ENCODE measurements around the gene SGSM1.

The SGSM1 gene

DNA sequence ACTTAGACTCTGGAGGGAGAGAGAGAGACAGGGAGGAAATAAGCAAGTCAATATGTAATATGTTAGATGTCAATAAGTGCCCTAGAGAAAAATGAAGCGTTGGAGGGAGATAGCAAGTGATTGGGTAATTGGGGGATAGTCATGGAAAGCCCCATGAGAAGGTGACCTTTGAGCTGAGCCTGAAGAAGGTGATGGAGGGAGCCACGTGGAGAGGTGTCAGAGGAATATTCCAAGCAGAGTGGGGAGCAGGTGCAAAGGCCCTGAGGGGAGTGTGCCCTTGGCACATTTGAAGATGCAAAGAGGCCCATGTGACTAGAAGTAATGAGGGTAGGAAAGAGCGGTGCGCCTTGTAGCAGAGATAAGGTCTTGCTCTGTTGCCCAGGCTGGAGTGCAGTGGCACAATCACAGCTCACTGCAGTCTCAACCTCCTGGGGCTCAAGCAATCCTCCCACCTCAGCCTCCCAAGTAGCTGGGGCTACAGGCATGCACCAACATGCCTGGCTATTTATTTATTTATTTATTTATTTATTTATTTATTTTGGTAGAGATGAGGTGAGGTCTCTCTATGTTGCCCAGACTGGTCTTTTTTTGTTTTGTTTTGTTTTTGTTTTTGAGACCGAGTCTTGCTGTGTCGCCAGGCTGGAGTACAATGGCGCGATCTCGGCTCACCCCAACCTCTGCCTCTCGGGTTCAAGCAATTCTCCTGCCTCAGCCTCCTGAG lies 138.4 kb downstream of the SGSM1 start:
- Histone ChIP-seq H3K14ac (ENCODE audit: low read length) (no peak overlapping the region), H3K4me2 (ENCODE audit: low read length) (no peak overlapping the region), H3K23ac (ENCODE audit: low read length) (no peak overlapping the region), H3K9me3 (ENCODE audit: insufficient read depth, low read depth, low read length) (peaks cover 3% of the 10 kb centered on the region), H3K79me1 (ENCODE audit: low read length) (no peaks in the 10 kb centered on the region), H3K4me3 (ENCODE audit: low read depth, low read length) (peak overlapping the region; percentile 34), H2AFZ (ENCODE audit: insufficient read depth, low read length, poor library complexity) (no peak overlapping the region), H4K91ac (ENCODE audit: low read depth, low read length) (no peak overlapping the region), H2BK120ac (ENCODE audit: insufficient read depth, low read length, poor library complexity) (no peak overlapping the region), H3K79me2 (ENCODE audit: control insufficient read depth, insufficient read depth, low read length, poor library complexity) (no peaks in the 10 kb centered on the region), H3K27ac (ENCODE audit: low read depth, low read length) (no peak overlapping the region), H3K9ac (ENCODE audit: low read length) (no peak overlapping the region), H4K8ac (ENCODE audit: low read depth, low read length) (no peak overlapping the region), H3K36me3 (ENCODE audit: control insufficient read depth in 1 of 2, insufficient read depth in 2 of 2, low read length in 2 of 2) (no peaks in the 10 kb centered on the region), H3K4ac (ENCODE audit: low read depth, low read length) (no peak overlapping the region), H2BK5ac (ENCODE audit: low read depth, low read length, poor library complexity) (no peak overlapping the region), H3K18ac (ENCODE audit: low read length) (no peak overlapping the region), H3K27me3 (ENCODE audit: insufficient read depth, low read length) (no peaks in the 10 kb centered on the region), H2AK5ac (ENCODE audit: low read length) (no peak overlapping the region), H2BK12ac (ENCODE audit: low read length) (no peak overlapping the region), H3K4me1 (ENCODE audit: control insufficient read depth in 1 of 2, insufficient read depth in 2 of 2, low read length in 2 of 2) (peaks cover 4 to 7% of the 10 kb centered on the region in 2 experiments), H4K12ac (ENCODE audit: low read depth, low read length) (no peak overlapping the region)
- WGBS (ENCODE audit: extremely low coverage, insufficient coverage, insufficient read length) = no CpG with 5 or more reads among the region's 10 CpGs
- DNase-seq = no peak

DNA sequence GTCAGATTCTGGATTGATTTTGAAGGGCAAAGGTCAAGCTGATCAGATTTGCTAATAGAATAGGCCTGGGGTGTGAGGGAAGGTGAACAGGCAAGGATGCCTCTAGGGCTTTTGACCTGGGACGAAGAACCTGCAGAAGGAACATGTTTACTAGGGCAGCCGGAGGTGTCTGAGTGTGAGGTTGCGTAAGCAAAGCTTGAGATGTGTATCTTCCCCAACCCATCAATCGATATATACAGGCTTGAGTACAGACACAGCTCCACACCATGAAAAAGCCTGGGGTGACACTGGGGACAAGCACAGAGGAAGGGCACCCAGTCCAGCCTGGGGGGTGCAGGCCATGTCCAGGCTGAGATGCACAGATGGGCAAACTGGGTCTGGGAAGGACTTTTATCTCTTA lies 139.4 kb downstream of the SGSM1 start:
- no peaks in the 10 kb centered on the region for H3K36me3 ChIP-seq (ENCODE audit: control insufficient read depth in 1 of 2, insufficient read depth in 2 of 2, low read length in 2 of 2)
- H3K4me3 ChIP-seq (ENCODE audit: low read depth, low read length) = no peak overlapping the region
- H3K9me3 ChIP-seq (ENCODE audit: insufficient read depth, low read depth, low read length) = peaks cover 3% of the 10 kb centered on the region
- H2BK5ac ChIP-seq (ENCODE audit: low read depth, low read length, poor library complexity) = no peak overlapping the region
- peak in 1 of 2 donors; percentile 50 for DNase-seq
- no peak overlapping the region for H3K18ac ChIP-seq (ENCODE audit: low read length)
- peaks cover 4 to 10% of the 10 kb centered on the region in 2 experiments for H3K4me1 ChIP-seq (ENCODE audit: control insufficient read depth in 1 of 2, insufficient read depth in 2 of 2, low read length in 2 of 2)
- H3K79me1 ChIP-seq (ENCODE audit: low read length) = no peaks in the 10 kb centered on the region
- no peak overlapping the region for H3K4ac ChIP-seq (ENCODE audit: low read depth, low read length)
- H3K79me2 ChIP-seq (ENCODE audit: control insufficient read depth, insufficient read depth, low read length, poor library complexity) = no peaks in the 10 kb centered on the region
- no peak overlapping the region for H3K4me2 ChIP-seq (ENCODE audit: low read length)
- no peak overlapping the region for H3K27ac ChIP-seq (ENCODE audit: low read depth, low read length)
- no peak overlapping the region for H4K12ac ChIP-seq (ENCODE audit: low read depth, low read length)
- no peak overlapping the region for H3K9ac ChIP-seq (ENCODE audit: low read length)
- no peak overlapping the region for H4K8ac ChIP-seq (ENCODE audit: low read depth, low read length)
- WGBS (ENCODE audit: extremely low coverage, insufficient coverage, insufficient read length) = no CpG with 5 or more reads among the region's 4 CpGs
- H4K91ac ChIP-seq (ENCODE audit: low read depth, low read length) = no peak overlapping the region
- H2BK120ac ChIP-seq (ENCODE audit: insufficient read depth, low read length, poor library complexity) = no peak overlapping the region
- no peak overlapping the region for H2AFZ ChIP-seq (ENCODE audit: insufficient read depth, low read length, poor library complexity)
- no peak overlapping the region for H2BK12ac ChIP-seq (ENCODE audit: low read length)
- H3K27me3 ChIP-seq (ENCODE audit: insufficient read depth, low read length) = no peaks in the 10 kb centered on the region
- no peak overlapping the region for H2AK5ac ChIP-seq (ENCODE audit: low read length)
- H3K23ac ChIP-seq (ENCODE audit: low read length) = no peak overlapping the region
- H3K14ac ChIP-seq (ENCODE audit: low read length) = no peak overlapping the region

DNA sequence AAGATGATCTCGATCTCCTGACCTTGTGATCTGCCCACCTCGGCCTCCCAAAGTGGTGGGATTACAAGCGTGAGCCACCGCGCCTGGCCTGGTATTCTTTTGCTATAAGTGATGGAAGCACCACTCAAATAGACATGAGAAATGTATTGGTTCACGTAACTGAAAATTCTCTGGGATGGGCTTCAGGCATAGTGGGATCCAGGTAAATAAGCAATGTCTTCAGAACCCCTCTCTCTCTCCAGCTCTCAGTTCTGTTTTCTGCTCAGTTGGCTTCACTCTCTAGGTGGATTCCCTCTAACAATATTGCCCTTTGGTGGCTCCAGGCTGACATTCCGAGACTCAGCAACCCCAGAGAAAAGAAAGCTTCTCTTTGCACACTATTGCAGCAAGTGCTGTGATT lies 141.4 kb downstream of the SGSM1 start:
- H3K36me3 ChIP-seq (ENCODE audit: control insufficient read depth in 1 of 2, insufficient read depth in 2 of 2, low read length in 2 of 2) = no peaks in the 10 kb centered on the region

DNA sequence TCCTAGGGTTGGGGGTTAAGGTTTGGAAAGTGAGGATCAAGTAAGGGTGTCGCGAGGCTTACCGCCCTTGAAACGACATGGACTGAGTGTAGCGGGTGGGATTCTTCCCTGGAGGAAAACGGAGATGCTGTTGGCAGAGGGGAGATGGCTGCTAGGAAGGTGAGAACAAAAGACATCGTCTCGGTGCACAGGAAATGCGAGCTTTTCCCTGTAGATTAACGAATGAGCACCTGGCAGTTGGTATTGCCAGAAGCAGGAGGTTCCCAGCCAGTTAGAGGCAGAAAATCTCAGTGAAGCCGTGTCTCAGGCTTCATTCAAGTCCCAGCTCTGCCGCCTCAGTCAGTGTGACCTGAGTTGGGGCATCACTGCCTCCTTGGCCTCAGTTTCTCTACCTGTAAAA lies 141.9 kb downstream of the SGSM1 start:
- no peak overlapping the region for H3K27ac ChIP-seq (ENCODE audit: low read depth, low read length)
- no peak overlapping the region for H2AK5ac ChIP-seq (ENCODE audit: low read length)

More for the DNA sequence above, 141.4 kb downstream of the SGSM1 start:
- Histone ChIP-seq H3K4me2 (ENCODE audit: low read length) (no peak overlapping the region), H2AK5ac (ENCODE audit: low read length) (no peak overlapping the region), H3K18ac (ENCODE audit: low read length) (no peak overlapping the region), H4K8ac (ENCODE audit: low read depth, low read length) (no peak overlapping the region), H2BK12ac (ENCODE audit: low read length) (no peak overlapping the region), H3K27me3 (ENCODE audit: insufficient read depth, low read length) (no peaks in the 10 kb centered on the region), H4K12ac (ENCODE audit: low read depth, low read length) (no peak overlapping the region), H3K4me3 (ENCODE audit: low read depth, low read length) (no peak overlapping the region), H3K23ac (ENCODE audit: low read length) (no peak overlapping the region), H3K14ac (ENCODE audit: low read length) (no peak overlapping the region), H3K4me1 (ENCODE audit: control insufficient read depth in 1 of 2, insufficient read depth in 2 of 2, low read length in 2 of 2) (peaks cover 4 to 11% of the 10 kb centered on the region in 2 experiments), H2BK5ac (ENCODE audit: low read depth, low read length, poor library complexity) (no peak overlapping the region), H2AFZ (ENCODE audit: insufficient read depth, low read length, poor library complexity) (no peak overlapping the region), H3K9me3 (ENCODE audit: insufficient read depth, low read depth, low read length) (peaks cover 3% of the 10 kb centered on the region), H4K91ac (ENCODE audit: low read depth, low read length) (no peak overlapping the region), H3K27ac (ENCODE audit: low read depth, low read length) (no peak overlapping the region), H3K4ac (ENCODE audit: low read depth, low read length) (no peak overlapping the region), H3K79me1 (ENCODE audit: low read length) (peaks cover 3% of the 10 kb centered on the region), H3K79me2 (ENCODE audit: control insufficient read depth, insufficient read depth, low read length, poor library complexity) (peaks cover 2% of the 10 kb centered on the region), H3K9ac (ENCODE audit: low read length) (no peak overlapping the region), H2BK120ac (ENCODE audit: insufficient read depth, low read length, poor library complexity) (no peak overlapping the region)
- no peak for DNase-seq
- no CpG with 5 or more reads among the region's 7 CpGs for WGBS (ENCODE audit: extremely low coverage, insufficient coverage, insufficient read length)

More for the DNA sequence above, 141.9 kb downstream of the SGSM1 start:
- DNase-seq = no peak
- Histone ChIP-seq H4K12ac (ENCODE audit: low read depth, low read length) (no peak overlapping the region), H4K8ac (ENCODE audit: low read depth, low read length) (no peak overlapping the region), H3K14ac (ENCODE audit: low read length) (no peak overlapping the region), H3K27me3 (ENCODE audit: insufficient read depth, low read length) (no peaks in the 10 kb centered on the region), H3K36me3 (ENCODE audit: control insufficient read depth in 1 of 2, insufficient read depth in 2 of 2, low read length in 2 of 2) (no peaks in the 10 kb centered on the region), H2BK120ac (ENCODE audit: insufficient read depth, low read length, poor library complexity) (no peak overlapping the region), H4K91ac (ENCODE audit: low read depth, low read length) (no peak overlapping the region), H3K4me1 (ENCODE audit: control insufficient read depth in 1 of 2, insufficient read depth in 2 of 2, low read length in 2 of 2) (peaks cover 4 to 11% of the 10 kb centered on the region in 2 experiments), H2BK5ac (ENCODE audit: low read depth, low read length, poor library complexity) (no peak overlapping the region), H3K23ac (ENCODE audit: low read length) (no peak overlapping the region), H3K4me3 (ENCODE audit: low read depth, low read length) (no peak overlapping the region), H2AFZ (ENCODE audit: insufficient read depth, low read length, poor library complexity) (no peak overlapping the region), H3K79me2 (ENCODE audit: control insufficient read depth, insufficient read depth, low read length, poor library complexity) (peaks cover 2% of the 10 kb centered on the region), H3K4me2 (ENCODE audit: low read length) (no peak overlapping the region), H3K79me1 (ENCODE audit: low read length) (peaks cover 6% of the 10 kb centered on the region), H3K9ac (ENCODE audit: low read length) (no peak overlapping the region), H2BK12ac (ENCODE audit: low read length) (no peak overlapping the region), H3K18ac (ENCODE audit: low read length) (no peak overlapping the region), H3K9me3 (ENCODE audit: insufficient read depth, low read depth, low read length) (peaks cover 4% of the 10 kb centered on the region), H3K4ac (ENCODE audit: low read depth, low read length) (no peak overlapping the region)
- WGBS (ENCODE audit: extremely low coverage, insufficient coverage, insufficient read length) = no CpG with 5 or more reads among the region's 12 CpGs

All from trophoblast cell (in vitro differentiated cells and primary cell).